ENCODE data around the gene DENND2A. TPM values are rescaled to one million over a fixed set of nuclear protein-coding genes. Genes with fewer than 3 reads are reported as not detected.

DENND2A gene
- total RNA-seq, 4 donors from 2014 or later = 0.73 to 2.6 (median 1.6) TPM

DNA sequence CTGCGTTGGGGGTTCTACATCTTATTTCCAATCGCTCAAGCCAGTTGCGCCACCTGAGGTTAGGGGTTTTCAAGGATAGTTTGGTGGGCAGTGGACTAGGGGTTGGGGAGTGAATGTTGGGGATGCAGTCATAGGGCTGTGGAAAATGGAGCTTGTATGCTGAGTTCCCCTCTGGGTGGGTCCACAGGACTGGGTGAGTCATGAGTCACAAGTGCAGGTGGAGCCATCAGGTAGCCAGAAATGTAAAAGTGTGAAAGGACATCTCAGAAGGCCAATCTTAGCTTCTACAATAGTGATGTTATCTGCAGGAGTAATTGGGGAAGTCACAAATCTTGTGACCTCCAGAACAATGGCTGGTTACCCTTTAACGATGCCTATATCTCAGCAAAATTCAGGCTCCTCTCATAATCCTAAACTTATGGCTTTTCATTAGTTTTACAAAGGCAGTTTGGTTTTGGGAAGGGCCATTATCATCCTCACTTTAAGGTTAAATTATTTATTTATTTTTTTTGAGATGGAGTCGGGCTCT, 143.3 kb downstream of the DENND2A start:
- Histone ChIP-seq H3K9me3 (no peaks in the 10 kb centered on the region), H3K27me3 (no peaks in the 10 kb centered on the region), H3K36me3 (no peaks in the 10 kb centered on the region), H3K27ac (no peak overlapping the region), H3K4me3 (no peak overlapping the region), H3K4me1 (no peaks in the 10 kb centered on the region)
- no peak for DNase-seq
- in situ Hi-C loops (cut with MboI; ENCODE audit: low sequenced_read_pairs in 4 of 4) (loop anchor here in 1 of 4 donors (25.0 kb wide), 1 partner anchor 515 kb away; the partner anchor contains the start of gene MRPS33), intact Hi-C loops (cut with DNase I; ENCODE audit: low total_unique reads) (no loop called here)
- no peak for ATAC-seq
- no peak for TF ChIP-seq POLR2A (IDR thresholded peaks at IDR 0.05)
- TF ChIP-seq CTCF (IDR thresholded peaks at IDR 0.05 in 4 of 5, conservative IDR thresholded peaks at IDR 0.05 in 1 of 5) = no peak

DNA sequence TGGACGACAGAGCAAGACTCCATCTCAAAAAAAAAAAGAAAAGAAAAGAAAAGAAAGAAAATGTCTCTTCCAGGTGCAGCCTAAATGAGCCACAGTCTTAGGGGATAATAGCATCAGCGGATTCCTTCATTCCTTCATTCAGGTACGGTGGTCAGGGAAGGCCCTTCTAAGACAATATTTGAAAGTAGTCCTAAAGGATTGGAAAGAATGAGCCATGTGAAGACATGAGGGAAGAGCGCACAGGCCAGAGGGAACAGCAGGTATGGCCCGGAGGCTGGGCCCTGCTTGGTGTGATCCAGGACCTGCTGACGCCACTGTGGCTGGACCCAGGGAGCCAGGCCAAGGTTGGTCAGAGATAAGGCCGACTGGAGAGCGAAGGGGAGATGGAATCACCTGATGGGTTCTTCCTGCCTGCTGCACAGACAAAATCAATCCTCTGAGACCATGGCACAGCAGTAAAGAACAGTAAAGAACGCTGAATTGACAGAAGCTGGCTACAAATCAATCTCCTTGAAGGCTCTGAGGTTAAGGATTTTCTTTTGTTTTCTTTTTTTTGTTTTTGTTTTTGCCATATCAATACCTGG, 145.0 kb downstream of the DENND2A start:
- no peak for DNase-seq
- no peak for ATAC-seq
- no peaks in the 10 kb centered on the region for H3K4me1 ChIP-seq
- no peak overlapping the region for H3K27ac ChIP-seq
- no peaks in the 10 kb centered on the region for H3K9me3 ChIP-seq
- H3K27me3 ChIP-seq = no peaks in the 10 kb centered on the region
- TF ChIP-seq CTCF (IDR thresholded peaks at IDR 0.05 in 4 of 5, conservative IDR thresholded peaks at IDR 0.05 in 1 of 5) (no peak), POLR2A (IDR thresholded peaks at IDR 0.05) (no peak)
- intact Hi-C loops (cut with DNase I; ENCODE audit: low total_unique reads) = no loop called here
- no peaks in the 10 kb centered on the region for H3K36me3 ChIP-seq
- no peak overlapping the region for H3K4me3 ChIP-seq
- in situ Hi-C loops (cut with MboI; ENCODE audit: low sequenced_read_pairs in 4 of 4) = loop anchor here in 1 of 4 donors (25.0 kb wide), 1 partner anchor 517 kb away; the partner anchor contains the start of gene MRPS33

- no peaks in the 10 kb centered on the region for H3K36me3 ChIP-seq
- in situ Hi-C loops (cut with MboI; ENCODE audit: low sequenced_read_pairs in 4 of 4) (loop anchor here in 1 of 4 donors (25.0 kb wide), 1 partner anchor 517 kb away; the partner anchor contains the start of gene MRPS33), intact Hi-C loops (cut with DNase I; ENCODE audit: low total_unique reads) (no loop called here)
- no peak overlapping the region for H3K27ac ChIP-seq
- H3K4me1 ChIP-seq = no peaks in the 10 kb centered on the region
- H3K4me3 ChIP-seq = no peak overlapping the region
- no peak for DNase-seq
- H3K9me3 ChIP-seq = no peaks in the 10 kb centered on the region
- H3K27me3 ChIP-seq = no peaks in the 10 kb centered on the region
- no peak for ATAC-seq
- TF ChIP-seq POLR2A (IDR thresholded peaks at IDR 0.05) = no peak
- no peak for TF ChIP-seq CTCF (IDR thresholded peaks at IDR 0.05 in 4 of 5, conservative IDR thresholded peaks at IDR 0.05 in 1 of 5)
Observed at GRCh38 chr7:140494867-140495266, 145.7 kb downstream of the DENND2A start.

DNA sequence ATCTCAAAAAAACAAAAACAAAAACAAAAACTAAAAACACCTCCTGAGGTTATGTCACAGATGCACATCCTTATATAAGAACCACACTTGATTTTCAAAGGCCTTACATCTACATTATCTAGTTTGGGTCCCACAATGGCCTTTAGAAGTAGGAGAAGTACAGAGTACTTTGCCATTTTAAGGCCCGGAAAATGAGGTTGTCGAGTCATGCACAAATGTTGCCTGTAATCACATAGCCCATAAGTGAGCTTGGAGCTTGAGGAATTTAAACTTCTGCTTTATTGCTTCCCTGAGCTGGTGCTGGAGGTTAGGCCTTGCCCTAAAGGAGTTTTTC, 151.6 kb downstream of the DENND2A start:
- TF ChIP-seq CTCF (IDR thresholded peaks at IDR 0.05 in 4 of 5, conservative IDR thresholded peaks at IDR 0.05 in 1 of 5) = no peak
- no peak for TF ChIP-seq POLR2A (IDR thresholded peaks at IDR 0.05)
- intact Hi-C loops (cut with DNase I; ENCODE audit: low total_unique reads) = no loop called here
- H3K4me3 ChIP-seq = no peak overlapping the region
- DNase-seq (no peak), ATAC-seq (no peak)
- in situ Hi-C loops (cut with MboI; ENCODE audit: low sequenced_read_pairs in 4 of 4) = loop anchor here in 1 of 4 donors (25.0 kb wide), 1 partner anchor 523 kb away; the partner anchor contains the start of gene MRPS33
- H3K9me3 ChIP-seq = no peaks in the 10 kb centered on the region
- no peaks in the 10 kb centered on the region for H3K4me1 ChIP-seq
- H3K27me3 ChIP-seq = no peaks in the 10 kb centered on the region
- H3K36me3 ChIP-seq = no peaks in the 10 kb centered on the region
- H3K27ac ChIP-seq = no peak overlapping the region
